ENCODE data around the gene PDE11A.

- TF ChIP-seq POLR2A (IDR thresholded peaks at IDR 0.05; ENCODE audit: low read length): no peak
- no peak for TF ChIP-seq HDAC2 (IDR thresholded peaks at IDR 0.05)
- TF ChIP-seq CTCF (IDR thresholded peaks at IDR 0.05): no peak
- TF ChIP-seq EP300 (IDR thresholded peaks at IDR 0.05): no peak
- no peak for TF ChIP-seq EHMT2 (IDR thresholded peaks at IDR 0.05; ENCODE audit: low read depth)
- TF ChIP-seq, protein P1, sequence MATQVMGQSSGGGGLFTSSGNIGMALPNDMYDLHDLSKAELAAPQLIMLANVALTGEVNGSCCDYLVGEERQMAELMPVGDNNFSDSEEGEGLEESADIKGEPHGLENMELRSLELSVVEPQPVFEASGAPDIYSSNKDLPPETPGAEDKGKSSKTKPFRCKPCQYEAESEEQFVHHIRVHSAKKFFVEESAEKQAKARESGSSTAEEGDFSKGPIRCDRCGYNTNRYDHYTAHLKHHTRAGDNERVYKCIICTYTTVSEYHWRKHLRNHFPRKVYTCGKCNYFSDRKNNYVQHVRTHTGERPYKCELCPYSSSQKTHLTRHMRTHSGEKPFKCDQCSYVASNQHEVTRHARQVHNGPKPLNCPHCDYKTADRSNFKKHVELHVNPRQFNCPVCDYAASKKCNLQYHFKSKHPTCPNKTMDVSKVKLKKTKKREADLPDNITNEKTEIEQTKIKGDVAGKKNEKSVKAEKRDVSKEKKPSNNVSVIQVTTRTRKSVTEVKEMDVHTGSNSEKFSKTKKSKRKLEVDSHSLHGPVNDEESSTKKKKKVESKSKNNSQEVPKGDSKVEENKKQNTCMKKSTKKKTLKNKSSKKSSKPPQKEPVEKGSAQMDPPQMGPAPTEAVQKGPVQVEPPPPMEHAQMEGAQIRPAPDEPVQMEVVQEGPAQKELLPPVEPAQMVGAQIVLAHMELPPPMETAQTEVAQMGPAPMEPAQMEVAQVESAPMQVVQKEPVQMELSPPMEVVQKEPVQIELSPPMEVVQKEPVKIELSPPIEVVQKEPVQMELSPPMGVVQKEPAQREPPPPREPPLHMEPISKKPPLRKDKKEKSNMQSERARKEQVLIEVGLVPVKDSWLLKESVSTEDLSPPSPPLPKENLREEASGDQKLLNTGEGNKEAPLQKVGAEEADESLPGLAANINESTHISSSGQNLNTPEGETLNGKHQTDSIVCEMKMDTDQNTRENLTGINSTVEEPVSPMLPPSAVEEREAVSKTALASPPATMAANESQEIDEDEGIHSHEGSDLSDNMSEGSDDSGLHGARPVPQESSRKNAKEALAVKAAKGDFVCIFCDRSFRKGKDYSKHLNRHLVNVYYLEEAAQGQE (IDR thresholded peaks at IDR 0.05): no peak
- TF ChIP-seq POLR2AphosphoS2 (conservative IDR thresholded peaks at IDR 0.05; ENCODE audit: low read length): no peak
- no peak for TF ChIP-seq E2F6 (IDR thresholded peaks at IDR 0.05; ENCODE audit: borderline replicate concordance, low read depth)
- TF ChIP-seq RAD21 (conservative IDR thresholded peaks at IDR 0.05 in 1 of 2, IDR thresholded peaks at IDR 0.05 in 1 of 2): no peak
Observed at GRCh38 chr2:177612659-177613058, 459.9 kb downstream of the PDE11A start.

All from A549 (cell line).